ENCODE data around the gene LHFPL3.

The LHFPL3 gene

DNA sequence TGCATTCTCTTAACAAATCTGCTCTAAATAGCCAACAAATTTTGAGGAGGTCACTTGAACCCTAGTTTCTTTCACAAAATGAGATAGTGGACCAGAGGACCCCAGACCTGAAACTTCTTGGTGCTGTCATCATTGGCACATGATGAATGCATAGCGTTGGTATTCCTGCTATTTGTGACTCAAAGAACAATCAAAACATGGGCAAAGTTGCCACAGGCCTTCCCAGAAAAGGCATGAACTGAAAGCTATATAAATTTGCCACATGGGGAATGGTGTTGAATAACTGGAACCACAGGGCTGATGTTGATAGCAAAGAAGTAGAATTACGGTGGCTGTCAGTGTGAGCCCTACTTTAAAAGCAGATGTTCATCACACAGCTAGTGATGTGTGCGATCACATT lies 465.8 kb downstream of the LHFPL3 start:
- H3K27ac ChIP-seq = no peak overlapping the region
- TF ChIP-seq, protein P1, sequence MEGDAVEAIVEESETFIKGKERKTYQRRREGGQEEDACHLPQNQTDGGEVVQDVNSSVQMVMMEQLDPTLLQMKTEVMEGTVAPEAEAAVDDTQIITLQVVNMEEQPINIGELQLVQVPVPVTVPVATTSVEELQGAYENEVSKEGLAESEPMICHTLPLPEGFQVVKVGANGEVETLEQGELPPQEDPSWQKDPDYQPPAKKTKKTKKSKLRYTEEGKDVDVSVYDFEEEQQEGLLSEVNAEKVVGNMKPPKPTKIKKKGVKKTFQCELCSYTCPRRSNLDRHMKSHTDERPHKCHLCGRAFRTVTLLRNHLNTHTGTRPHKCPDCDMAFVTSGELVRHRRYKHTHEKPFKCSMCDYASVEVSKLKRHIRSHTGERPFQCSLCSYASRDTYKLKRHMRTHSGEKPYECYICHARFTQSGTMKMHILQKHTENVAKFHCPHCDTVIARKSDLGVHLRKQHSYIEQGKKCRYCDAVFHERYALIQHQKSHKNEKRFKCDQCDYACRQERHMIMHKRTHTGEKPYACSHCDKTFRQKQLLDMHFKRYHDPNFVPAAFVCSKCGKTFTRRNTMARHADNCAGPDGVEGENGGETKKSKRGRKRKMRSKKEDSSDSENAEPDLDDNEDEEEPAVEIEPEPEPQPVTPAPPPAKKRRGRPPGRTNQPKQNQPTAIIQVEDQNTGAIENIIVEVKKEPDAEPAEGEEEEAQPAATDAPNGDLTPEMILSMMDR (IDR thresholded peaks at IDR 0.05) = no peak
- no peak for TF ChIP-seq ZFX (IDR thresholded peaks at IDR 0.05; ENCODE audit: borderline replicate concordance)

DNA sequence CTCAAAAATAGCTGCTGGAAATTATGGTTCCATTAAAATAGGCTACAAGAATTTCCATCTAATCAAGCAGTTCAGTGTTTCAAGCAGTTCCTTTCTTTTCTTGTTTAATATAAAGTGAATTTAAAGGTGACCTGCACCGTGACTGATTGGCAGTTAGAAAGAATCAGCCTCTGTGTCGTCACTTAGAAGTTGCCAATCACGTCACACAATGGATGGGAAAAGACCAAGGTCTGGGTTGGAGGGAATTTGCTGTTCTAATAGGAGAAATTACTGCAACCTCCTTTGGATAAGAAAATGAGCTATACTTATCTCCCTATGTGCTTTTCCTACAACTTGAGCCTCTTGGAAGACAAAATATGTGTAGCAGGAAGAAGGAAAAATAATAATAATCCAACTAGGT lies 466.2 kb downstream of the LHFPL3 start:
- TF ChIP-seq ZFX (IDR thresholded peaks at IDR 0.05; ENCODE audit: borderline replicate concordance) = no peak
- TF ChIP-seq, protein P1 (IDR thresholded peaks at IDR 0.05) = no peak
- no peak overlapping the region for H3K27ac ChIP-seq

DNA sequence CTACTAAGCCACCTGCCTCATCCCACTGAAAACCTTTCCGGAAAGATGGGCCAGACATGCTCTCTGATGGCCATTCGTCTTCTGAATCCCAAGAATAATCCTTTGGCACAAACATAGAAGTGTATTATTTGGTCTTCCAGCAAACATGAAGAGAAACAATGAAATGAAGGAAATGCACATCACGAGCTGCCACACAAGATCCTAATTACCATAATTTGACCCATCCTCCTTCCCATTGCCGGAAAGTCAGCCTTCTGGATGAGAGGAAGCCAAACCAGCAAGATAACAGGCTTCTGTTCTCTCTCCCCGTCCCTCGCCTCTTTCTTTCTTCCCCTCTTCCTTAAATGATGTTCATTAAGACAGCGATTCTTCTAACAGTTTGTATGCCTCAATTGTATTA lies 466.7 kb downstream of the LHFPL3 start:
- TF ChIP-seq ZFX (IDR thresholded peaks at IDR 0.05; ENCODE audit: borderline replicate concordance) = no peak
- TF ChIP-seq, protein P1 (IDR thresholded peaks at IDR 0.05) = no peak

DNA sequence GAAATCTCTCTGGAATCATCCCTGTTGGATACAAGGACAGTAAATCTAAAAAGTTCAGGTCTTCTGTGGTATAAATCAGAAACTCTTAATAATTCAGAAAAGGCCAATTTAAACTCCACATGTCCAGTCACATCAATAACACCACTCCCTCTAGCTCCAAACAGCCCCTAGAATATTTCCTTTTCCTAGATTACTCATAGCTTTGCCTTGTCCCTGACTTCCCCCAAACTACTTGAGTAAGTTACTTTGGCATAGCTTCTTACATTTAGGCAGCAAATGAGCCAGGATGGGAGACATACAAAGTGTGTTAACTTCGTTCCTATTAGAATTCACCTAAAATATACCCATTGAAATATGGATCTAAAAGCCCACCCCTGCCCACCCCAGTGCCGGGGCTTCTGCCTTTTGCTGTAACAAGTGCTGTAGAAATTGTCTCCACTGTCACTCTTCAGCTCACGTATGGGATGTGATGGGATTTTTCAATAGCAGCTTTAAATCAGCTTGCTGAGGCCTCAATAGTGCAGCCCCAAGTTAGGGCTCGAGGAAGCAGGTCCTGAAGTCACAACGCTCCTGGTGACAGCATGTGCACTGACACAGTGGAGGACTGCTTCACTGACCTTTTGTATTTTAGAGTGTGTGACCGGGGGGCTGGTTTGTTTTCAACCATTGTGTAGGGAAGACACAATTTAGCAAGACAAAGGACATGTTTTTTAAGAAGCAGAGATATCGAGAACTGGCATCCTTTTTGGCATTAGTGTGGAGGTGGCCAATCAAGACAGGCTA lies 467.4 kb downstream of the LHFPL3 start:
- H3K27ac ChIP-seq = no peak overlapping the region
- TF ChIP-seq, protein P1 (IDR thresholded peaks at IDR 0.05) = no peak
- no peak for TF ChIP-seq ZFX (IDR thresholded peaks at IDR 0.05; ENCODE audit: borderline replicate concordance)

More for the DNA sequence above, 466.7 kb downstream of the LHFPL3 start:
- no peak overlapping the region for H3K27ac ChIP-seq

DNA sequence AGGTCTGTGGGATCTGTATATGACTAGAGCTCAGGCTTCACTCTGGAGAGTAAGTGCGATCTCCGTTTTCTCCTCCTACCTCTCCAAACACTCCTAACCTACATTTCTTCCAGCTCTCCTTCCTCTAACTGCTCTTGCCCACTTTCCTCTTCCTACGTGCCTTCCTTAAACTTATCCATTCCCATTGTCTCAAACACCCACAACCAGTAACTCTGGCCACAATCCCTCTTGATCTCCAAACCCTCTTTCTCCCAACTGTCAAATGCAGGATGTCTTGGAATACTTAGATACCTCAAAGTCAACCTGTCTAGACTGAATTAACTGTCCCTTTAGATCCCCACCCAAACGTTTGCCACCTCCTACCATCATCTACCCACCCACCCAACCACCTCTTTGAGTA lies 471.9 kb downstream of the LHFPL3 start:
- TF ChIP-seq, protein P1 (IDR thresholded peaks at IDR 0.05) = no peak
- no peak for TF ChIP-seq ZFX (IDR thresholded peaks at IDR 0.05; ENCODE audit: borderline replicate concordance)
- no peak overlapping the region for H3K27ac ChIP-seq

DNA sequence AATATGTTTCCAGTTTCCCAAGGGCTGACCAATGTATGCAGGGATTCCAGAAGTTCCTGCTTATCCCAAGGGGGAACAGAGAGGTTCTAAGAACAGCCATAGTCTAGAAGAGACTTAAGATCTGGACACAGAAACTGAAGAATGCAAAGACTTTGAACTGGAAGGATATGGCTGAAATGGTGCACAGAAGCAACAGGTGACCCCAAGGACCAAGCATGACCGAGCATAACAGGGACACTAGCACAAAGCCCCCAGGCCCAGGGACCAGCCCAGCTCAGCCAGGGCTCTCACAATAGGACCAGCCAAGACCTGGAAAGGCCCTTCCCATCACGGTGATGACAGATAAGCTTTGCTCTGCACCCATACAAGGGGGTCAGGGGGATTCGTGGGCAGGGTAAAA lies 472.6 kb downstream of the LHFPL3 start:
- no peak for TF ChIP-seq ZFX (IDR thresholded peaks at IDR 0.05; ENCODE audit: borderline replicate concordance)
- TF ChIP-seq, protein P1 (IDR thresholded peaks at IDR 0.05) = no peak
- H3K27ac ChIP-seq = no peak overlapping the region

DNA sequence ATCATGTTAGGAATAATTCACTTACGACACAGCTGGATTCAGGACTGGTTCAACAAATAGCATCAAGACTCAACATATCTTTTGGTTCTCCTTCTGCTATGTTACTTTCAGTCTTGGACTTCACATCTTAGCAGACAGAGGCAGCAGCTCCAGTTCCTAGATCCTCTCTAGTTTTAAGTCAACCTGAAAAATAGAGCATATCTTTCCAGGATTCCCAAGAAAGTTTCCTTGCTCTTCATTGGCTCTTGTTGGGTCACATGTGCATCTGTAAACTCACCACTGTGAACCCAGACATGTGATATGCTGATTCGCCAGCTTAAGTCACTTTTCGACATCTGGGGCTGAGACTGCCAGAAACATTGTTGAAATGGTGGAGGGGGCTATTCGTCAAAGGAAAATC lies 475.5 kb downstream of the LHFPL3 start:
- TF ChIP-seq, protein P1 (IDR thresholded peaks at IDR 0.05) = no peak
- TF ChIP-seq ZFX (IDR thresholded peaks at IDR 0.05; ENCODE audit: borderline replicate concordance) = no peak
- H3K27ac ChIP-seq = no peak overlapping the region
